HL-60/S4 treated with retinoic acid at 250 ng/mL for 4 days and 3 days (cell line): ENCODE results near the gene WDPCP.
"Not testable (repeated sequence)": the region's sequence is repeated elsewhere in the genome, so short reads cannot be mapped to it uniquely, and the experiment has no call there.

Experiments
- in situ Hi-C: fragments of 300-500 bp; cut with MboI; formaldehyde crosslinking; loops from 2 replicates; pipeline ENCODE4 v1.7.0; 2022; ENCODE audit warnings: low sequenced_read_pairs

The WDPCP gene

DNA sequence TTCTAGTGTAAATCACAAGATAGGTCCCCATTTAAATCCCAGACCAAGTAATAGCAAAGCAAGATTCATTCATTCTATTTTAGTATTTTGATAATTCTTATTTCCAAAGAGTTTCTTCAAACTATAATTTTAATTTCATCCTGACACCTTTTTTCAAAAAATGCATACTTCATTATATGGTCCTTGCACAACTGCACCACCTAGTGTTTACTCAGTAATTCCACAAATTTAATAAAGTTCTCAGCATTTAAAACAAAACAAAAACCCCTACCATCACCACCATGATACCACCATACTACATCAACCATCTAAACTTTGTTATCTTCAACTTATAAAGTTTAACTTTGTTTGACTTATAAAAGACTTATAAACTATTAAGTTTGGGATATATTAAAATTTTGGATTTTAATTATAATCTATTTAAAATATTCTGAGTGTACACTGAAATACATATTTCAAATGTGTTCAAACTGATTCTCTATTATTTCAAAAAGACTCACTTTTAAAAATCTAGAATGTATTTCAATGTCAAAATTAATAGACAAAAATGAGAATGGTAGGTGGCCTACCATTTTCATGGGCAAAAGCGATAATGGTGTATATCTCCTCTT is 44.2 kb downstream of the WDPCP start:
- in situ Hi-C loops, result no loop called here

DNA sequence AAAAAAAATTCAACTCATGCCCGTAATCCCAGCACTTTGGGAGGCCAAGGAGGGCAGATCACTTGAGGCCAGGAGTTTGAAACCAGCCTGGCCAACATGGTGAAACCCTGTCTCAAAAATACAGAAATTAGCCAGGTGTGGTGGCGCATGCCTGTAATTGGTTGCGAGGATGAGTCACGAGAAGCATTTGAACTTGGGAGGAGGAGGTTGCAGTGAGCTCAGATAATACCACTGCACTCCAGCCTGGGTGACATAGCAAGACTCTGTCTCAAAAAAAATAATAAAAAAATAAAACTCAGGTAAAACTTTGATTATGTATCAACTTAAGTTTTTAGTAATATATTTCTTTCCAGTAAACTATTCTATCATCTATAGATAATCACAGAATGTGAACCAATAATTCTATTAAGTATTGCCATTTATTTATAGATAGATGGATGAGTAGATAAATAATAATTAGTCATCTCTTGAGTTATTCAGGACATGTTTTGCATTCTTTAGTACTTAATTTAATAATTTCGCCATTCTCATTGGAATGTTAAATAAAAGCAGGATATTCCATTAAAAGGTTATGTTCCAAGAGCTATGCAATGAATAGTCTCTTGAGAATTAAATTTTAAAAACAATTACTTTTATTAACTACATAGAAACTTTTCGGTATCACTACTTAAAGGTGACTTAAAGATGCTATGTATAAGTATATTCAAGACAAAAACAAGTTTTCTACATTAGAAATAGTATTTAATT is 48.7 kb downstream of the WDPCP start:
- in situ Hi-C loops, result no loop called here

GRCh38 chr2:63538390-63538789 is 49.9 kb downstream of the WDPCP start:
- in situ Hi-C loops, result no loop called here

GRCh38 chr2:63537306-63537705 is 51.0 kb downstream of the WDPCP start:
- in situ Hi-C loops, result no loop called here

GRCh38 chr2:63530704-63531279 is 57.5 kb downstream of the WDPCP start:
- in situ Hi-C loops, result no loop called here

- in situ Hi-C loops, result no loop called here
Measured at GRCh38 chr2:63525905-63526304, 62.4 kb downstream of the WDPCP start.

GRCh38 chr2:63522950-63523349 is 65.3 kb downstream of the WDPCP start:
- in situ Hi-C loops, result no loop called here

GRCh38 chr2:63520793-63521192 is 67.5 kb downstream of the WDPCP start:
- in situ Hi-C loops, result no loop called here

DNA sequence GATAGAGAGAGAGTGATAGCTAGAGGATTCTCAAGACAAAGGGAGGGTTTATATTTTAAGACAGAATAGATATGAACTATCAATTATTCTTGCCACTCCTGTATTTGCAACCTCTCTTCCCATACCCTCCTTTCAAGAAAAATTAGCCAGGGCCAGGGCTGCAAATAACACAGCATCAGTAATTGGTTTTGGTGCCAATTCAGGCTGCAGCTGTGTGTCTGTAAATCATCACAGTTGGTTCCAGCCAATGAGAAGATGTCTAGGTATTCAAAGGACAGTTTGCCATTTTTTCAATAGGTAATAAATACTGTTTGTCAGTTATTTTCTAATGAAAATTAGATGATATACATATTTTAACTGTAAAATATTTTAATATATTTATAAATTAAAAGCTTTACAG is 73.5 kb downstream of the WDPCP start:
- in situ Hi-C loops, result no loop called here

GRCh38 chr2:63514237-63514716 is 74.0 kb downstream of the WDPCP start:
- in situ Hi-C loops, result no loop called here

GRCh38 chr2:63506320-63506719 is 82.0 kb downstream of the WDPCP start:
- in situ Hi-C loops, result no loop called here

DNA sequence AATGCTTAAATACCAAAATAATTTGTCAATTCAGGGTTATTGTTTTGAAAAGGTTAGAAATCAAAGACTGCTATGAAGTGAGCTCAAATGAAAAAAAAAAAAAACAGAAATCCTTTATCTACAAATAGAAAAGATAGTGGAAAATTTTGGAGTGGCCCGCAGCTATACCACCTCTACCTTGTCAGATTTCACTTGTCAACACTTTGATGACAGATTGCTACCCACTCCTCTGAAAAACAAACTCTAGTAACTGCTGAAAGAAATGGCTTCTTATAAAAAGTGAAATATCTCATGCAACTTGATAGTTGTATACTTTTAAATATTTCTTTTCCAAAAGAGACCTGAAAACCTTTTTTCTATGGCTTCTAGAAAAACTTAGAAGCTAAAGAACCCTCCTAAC is 84.5 kb downstream of the WDPCP start:
- in situ Hi-C loops, result no loop called here

DNA sequence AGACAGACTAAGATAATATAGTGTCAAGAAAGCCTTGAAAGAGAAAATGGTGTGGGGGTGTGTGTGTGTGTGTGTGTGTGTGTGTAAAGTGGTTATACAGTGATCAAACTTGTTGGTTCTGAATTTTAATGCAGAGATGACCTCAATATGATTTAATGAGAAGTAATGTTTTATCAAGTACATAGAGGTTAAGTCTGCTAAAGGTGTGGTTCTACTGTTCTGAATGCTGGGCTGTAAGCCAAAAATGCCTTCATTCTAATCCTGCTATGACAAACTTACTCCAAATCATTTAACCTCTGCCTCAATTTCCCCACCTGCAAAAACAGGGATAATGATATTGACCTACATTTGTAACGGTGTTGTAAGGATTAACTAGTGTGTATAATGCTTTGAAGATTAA is 87.9 kb downstream of the WDPCP start:
- in situ Hi-C loops, result no loop called here

GRCh38 chr2:63497576-63497975 is 90.7 kb downstream of the WDPCP start:
- in situ Hi-C loops, result no loop called here

GRCh38 chr2:63494968-63495367 is 93.3 kb downstream of the WDPCP start:
- in situ Hi-C loops, result no loop called here

GRCh38 chr2:63494100-63494499 is 94.2 kb downstream of the WDPCP start:
- in situ Hi-C loops, result no loop called here

GRCh38 chr2:63488118-63488713 is 100.1 kb downstream of the WDPCP start:
- in situ Hi-C loops, result no loop called here

- in situ Hi-C loops, result no loop called here
Measured at GRCh38 chr2:63486861-63487290, 101.4 kb downstream of the WDPCP start.

DNA sequence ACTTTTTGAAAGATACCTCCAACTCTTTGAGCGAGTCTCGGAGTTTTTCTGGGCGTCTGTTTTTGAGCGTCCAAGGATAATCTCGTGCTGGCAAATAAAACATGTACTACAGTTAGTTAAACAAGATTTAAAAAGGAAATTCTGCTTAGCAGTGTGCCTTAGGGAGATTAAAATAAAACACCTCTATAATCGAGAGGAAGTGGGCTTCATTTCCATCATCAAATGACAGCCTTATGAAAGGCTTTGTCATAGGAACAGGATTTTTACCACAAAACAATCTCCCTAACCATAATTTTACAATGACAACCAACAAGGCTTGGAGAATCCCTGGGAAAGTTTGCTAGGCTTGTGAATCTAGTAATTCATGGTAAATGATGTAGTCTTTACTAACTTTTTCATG is 103.4 kb downstream of the WDPCP start:
- in situ Hi-C loops, result no loop called here

- in situ Hi-C loops, result no loop called here
Measured at GRCh38 chr2:63484481-63484880, 103.8 kb downstream of the WDPCP start.

- in situ Hi-C loops, result no loop called here
Measured at GRCh38 chr2:63477686-63478085, 110.6 kb downstream of the WDPCP start.

- in situ Hi-C loops, result not testable (repeated sequence)
Measured at GRCh38 chr2:63469313-63469712, 119.0 kb downstream of the WDPCP start.
